Right atrium auricular region (tissue), 2 donors: ENCODE measurements around the gene PLOD2. TPM values are rescaled to one million over a fixed set of nuclear protein-coding genes. Genes with fewer than 3 reads are reported as not detected.

Source experiments
- DNase-seq: peaks from one replicate; pipeline ENCODE4 v3.0.0-alpha.2; 2019; ENCODE audit warnings: low spot score
- H3K27ac ChIP-seq, 2 donors: fragments of 200-600 bp; sonication (generic); 1 replicate in 1 of 2; 2 replicates in 1 of 2; pipeline ENCODE4 v1.5.1; 2016 to 2019
- H3K27me3 ChIP-seq, 2 donors: fragments of 200-600 bp; sonication (generic); one replicate each; pipeline versions ENCODE4 v1.5.1 to v1.6.0; 2017 to 2019
- H3K36me3 ChIP-seq: fragments of 200-600 bp; sonication (generic); one replicate; pipeline ENCODE4 v1.5.1; 2016
- H3K4me1 ChIP-seq, 2 donors: fragments of 200-600 bp; sonication (generic); one replicate each; pipeline versions ENCODE4 v1.5.1 to v1.6.0; 2017 to 2019
- H3K4me3 ChIP-seq, 2 donors: fragments of 200-600 bp; sonication (generic); 1 replicate in 1 of 2; 2 replicates in 1 of 2; pipeline ENCODE4 v1.5.1; 2017 to 2019; ENCODE audit warnings: mild to moderate bottlenecking in 1 of 2, moderate library complexity in 1 of 2
- H3K9me3 ChIP-seq, 2 donors: fragments of 200-600 bp; sonication (generic); one replicate each; pipeline ENCODE4 v1.5.1; 2019
- total RNA-seq, 2 donors: library from RNA; depleted of rRNA; stranded (reverse); fragments of >200 nt; gene quantifications; one replicate each; pipeline ENCODE4 v1.1.0, GENCODE V29; 2016
- TF ChIP-seq, protein P1 (sequence below), 2 donors: fragments of 200-600 bp; sonication (generic); IDR thresholded peaks; one replicate each; pipeline ENCODE4 v1.5.1; 2019; ENCODE audit warnings: antibody characterized with exemption in 2 of 2

PLOD2 gene
- total RNA-seq, 2 donors from 2014 or later = 18.2 to 30.5 TPM

DNA sequence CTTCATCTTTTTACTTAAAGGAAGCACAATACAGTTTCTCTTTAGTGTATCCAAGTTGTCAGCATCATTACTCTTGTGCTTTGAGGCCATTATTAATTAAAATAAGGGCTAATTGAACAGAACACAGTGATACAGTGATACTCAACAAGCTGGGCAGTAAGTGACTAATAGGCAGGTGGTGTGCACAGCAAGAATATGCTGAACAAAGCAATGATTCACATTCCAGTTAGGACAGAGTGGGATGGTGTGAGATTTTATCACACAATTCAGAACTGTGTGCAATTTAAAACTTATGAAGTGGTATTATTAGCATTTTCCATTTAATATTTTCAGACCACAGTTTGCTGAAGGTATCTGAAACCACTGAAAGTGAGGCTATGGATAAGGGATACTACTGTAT lies 116.9 kb downstream of the PLOD2 start:
- TF ChIP-seq, protein P1, sequence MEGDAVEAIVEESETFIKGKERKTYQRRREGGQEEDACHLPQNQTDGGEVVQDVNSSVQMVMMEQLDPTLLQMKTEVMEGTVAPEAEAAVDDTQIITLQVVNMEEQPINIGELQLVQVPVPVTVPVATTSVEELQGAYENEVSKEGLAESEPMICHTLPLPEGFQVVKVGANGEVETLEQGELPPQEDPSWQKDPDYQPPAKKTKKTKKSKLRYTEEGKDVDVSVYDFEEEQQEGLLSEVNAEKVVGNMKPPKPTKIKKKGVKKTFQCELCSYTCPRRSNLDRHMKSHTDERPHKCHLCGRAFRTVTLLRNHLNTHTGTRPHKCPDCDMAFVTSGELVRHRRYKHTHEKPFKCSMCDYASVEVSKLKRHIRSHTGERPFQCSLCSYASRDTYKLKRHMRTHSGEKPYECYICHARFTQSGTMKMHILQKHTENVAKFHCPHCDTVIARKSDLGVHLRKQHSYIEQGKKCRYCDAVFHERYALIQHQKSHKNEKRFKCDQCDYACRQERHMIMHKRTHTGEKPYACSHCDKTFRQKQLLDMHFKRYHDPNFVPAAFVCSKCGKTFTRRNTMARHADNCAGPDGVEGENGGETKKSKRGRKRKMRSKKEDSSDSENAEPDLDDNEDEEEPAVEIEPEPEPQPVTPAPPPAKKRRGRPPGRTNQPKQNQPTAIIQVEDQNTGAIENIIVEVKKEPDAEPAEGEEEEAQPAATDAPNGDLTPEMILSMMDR (IDR thresholded peaks at IDR 0.05) = no peak
- H3K27me3 ChIP-seq = no peaks in the 10 kb centered on the region

DNA sequence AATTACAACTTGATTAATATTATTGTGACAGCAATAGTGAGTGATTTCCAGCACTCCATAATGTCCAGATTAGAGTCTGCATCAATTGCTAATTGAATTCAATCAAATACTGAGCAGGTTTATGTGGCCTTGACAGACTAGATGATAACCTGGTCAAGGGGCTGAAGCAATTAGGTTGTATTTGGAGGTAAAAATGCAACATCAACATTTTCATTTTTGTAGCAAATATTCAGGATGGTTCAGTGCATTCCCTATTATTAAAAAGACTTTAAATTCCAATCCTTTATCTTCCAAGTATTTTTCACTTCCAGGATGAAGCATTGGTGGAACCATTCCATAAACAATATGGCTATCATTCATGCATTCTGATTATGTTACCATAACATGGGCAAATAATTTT lies 120.4 kb downstream of the PLOD2 start:
- no peaks in the 10 kb centered on the region for H3K27me3 ChIP-seq
- TF ChIP-seq, protein P1 (IDR thresholded peaks at IDR 0.05) = no peak
- H3K4me1 ChIP-seq = no peaks in the 10 kb centered on the region
- no peak for DNase-seq
- H3K9me3 ChIP-seq = no peaks in the 10 kb centered on the region
- H3K27ac ChIP-seq = no peak overlapping the region
- H3K4me3 ChIP-seq = no peak overlapping the region
- H3K36me3 ChIP-seq = no peaks in the 10 kb centered on the region

More for the DNA sequence above, 116.9 kb downstream of the PLOD2 start:
- Histone ChIP-seq H3K4me3 (no peak overlapping the region), H3K9me3 (no peaks in the 10 kb centered on the region), H3K27ac (no peak overlapping the region), H3K36me3 (no peaks in the 10 kb centered on the region), H3K4me1 (no peaks in the 10 kb centered on the region)
- no peak for DNase-seq

- TF ChIP-seq, protein P1 (IDR thresholded peaks at IDR 0.05) = no peak
- no peak overlapping the region for H3K4me3 ChIP-seq
- H3K9me3 ChIP-seq = no peaks in the 10 kb centered on the region
- no peak for DNase-seq
- no peaks in the 10 kb centered on the region for H3K27me3 ChIP-seq
- no peaks in the 10 kb centered on the region for H3K4me1 ChIP-seq
- no peaks in the 10 kb centered on the region for H3K36me3 ChIP-seq
- H3K27ac ChIP-seq = no peak overlapping the region
Observed at GRCh38 chr3:146037697-146038096, 123.3 kb downstream of the PLOD2 start.

DNA sequence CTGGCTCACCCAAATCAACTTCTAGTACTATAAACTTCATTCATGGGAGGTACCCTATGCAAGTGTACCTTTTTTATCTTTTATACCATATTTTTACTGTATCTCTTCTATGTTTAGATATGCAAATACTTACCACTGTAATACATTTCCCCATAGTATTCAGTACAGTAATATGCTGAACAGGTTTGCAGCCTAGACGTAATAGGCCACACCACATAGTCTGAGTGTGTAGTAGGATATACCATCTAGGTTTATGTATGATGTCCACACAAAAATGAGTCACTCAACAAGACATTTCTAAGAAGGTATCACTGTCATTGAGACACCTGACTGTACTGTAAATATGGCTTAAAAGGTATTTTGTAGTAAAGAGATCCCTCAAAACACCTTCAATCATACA lies 124.7 kb downstream of the PLOD2 start:
- TF ChIP-seq, protein P1 (IDR thresholded peaks at IDR 0.05) = no peak
- no peaks in the 10 kb centered on the region for H3K4me1 ChIP-seq
- no peaks in the 10 kb centered on the region for H3K27me3 ChIP-seq
- DNase-seq = no peak
- no peak overlapping the region for H3K4me3 ChIP-seq
- no peaks in the 10 kb centered on the region for H3K36me3 ChIP-seq
- no peak overlapping the region for H3K27ac ChIP-seq
- H3K9me3 ChIP-seq = no peaks in the 10 kb centered on the region

- no peaks in the 10 kb centered on the region for H3K9me3 ChIP-seq
- no peak for DNase-seq
- TF ChIP-seq, protein P1 (IDR thresholded peaks at IDR 0.05) = no peak
- no peak overlapping the region for H3K27ac ChIP-seq
- no peaks in the 10 kb centered on the region for H3K27me3 ChIP-seq
- H3K4me3 ChIP-seq = no peak overlapping the region
- H3K4me1 ChIP-seq = no peaks in the 10 kb centered on the region
- no peaks in the 10 kb centered on the region for H3K36me3 ChIP-seq
Observed at GRCh38 chr3:146035366-146035765, 125.6 kb downstream of the PLOD2 start.

- Histone ChIP-seq H3K27ac (no peak overlapping the region), H3K27me3 (no peaks in the 10 kb centered on the region), H3K4me3 (no peak overlapping the region), H3K4me1 (no peaks in the 10 kb centered on the region), H3K9me3 (peaks cover 0 to 10% of the 10 kb centered on the region in 2 donors), H3K36me3 (no peaks in the 10 kb centered on the region)
- TF ChIP-seq, protein P1 (IDR thresholded peaks at IDR 0.05) = no peak
- no peak for DNase-seq
Observed at GRCh38 chr3:146033950-146034349, 127.0 kb downstream of the PLOD2 start.
